Effector memory CD4-positive, alpha-beta T cell (primary cell): ENCODE results near the gene PLEKHM1.

Source experiments
- DNase-seq, 3 donors: peaks; one replicate each; pipeline ENCODE4 v3.0.0-alpha.2; 2020
- H3K27ac ChIP-seq: 2 replicates; pipeline ENCODE4 v1.7.0; 2013; ENCODE audit warnings: mild to moderate bottlenecking, low read length, moderate library complexity; ENCODE audit not compliant: insufficient read depth, poor library complexity, severe bottlenecking
- H3K27me3 ChIP-seq: replicated peaks from 2 replicates; pipeline ENCODE4 v1.7.0; 2013; ENCODE audit warnings: mild to moderate bottlenecking, low read length; ENCODE audit not compliant: insufficient read depth, control insufficient read depth, poor library complexity, severe bottlenecking
- H3K36me3 ChIP-seq: 2 replicates; pipeline ENCODE4 v1.7.0; 2013; ENCODE audit warnings: mild to moderate bottlenecking, low read length, moderate library complexity; ENCODE audit not compliant: control insufficient read depth, insufficient read depth
- H3K4me1 ChIP-seq: 2 replicates; pipeline ENCODE4 v1.7.0; 2013; ENCODE audit warnings: low read length, mild to moderate bottlenecking; ENCODE audit not compliant: control insufficient read depth, insufficient read depth, poor library complexity, severe bottlenecking
- H3K4me3 ChIP-seq: 2 replicates; pipeline ENCODE4 v1.7.0; 2013; ENCODE audit warnings: low read length, low read depth, mild to moderate bottlenecking; ENCODE audit not compliant: insufficient read depth, poor library complexity, severe bottlenecking
- H3K9me3 ChIP-seq: 2 replicates; pipeline ENCODE4 v1.7.0; 2013; ENCODE audit warnings: mild to moderate bottlenecking, low read length, moderate library complexity; ENCODE audit not compliant: control insufficient read depth

The PLEKHM1 gene

GRCh38 chr17:45435481-45435880 is 55.0 kb downstream of the PLEKHM1 start:
- Histone ChIP-seq H3K4me3 (no peak overlapping the region), H3K27me3 (no peaks in the 10 kb centered on the region), H3K27ac (no peak overlapping the region), H3K4me1 (peaks cover 12% of the 10 kb centered on the region), H3K9me3 (no peaks in the 10 kb centered on the region), H3K36me3 (peaks cover 13% of the 10 kb centered on the region)
- DNase-seq = no peak

- H3K27ac ChIP-seq = no peak overlapping the region
- no peak overlapping the region for H3K4me3 ChIP-seq
- DNase-seq = no peak
- H3K36me3 ChIP-seq = peaks cover 6% of the 10 kb centered on the region
- H3K4me1 ChIP-seq = peaks cover 17% of the 10 kb centered on the region
- H3K27me3 ChIP-seq = no peaks in the 10 kb centered on the region
- no peaks in the 10 kb centered on the region for H3K9me3 ChIP-seq
Observed at GRCh38 chr17:45433159-45433535, 57.4 kb downstream of the PLEKHM1 start.

GRCh38 chr17:45432405-45433158 is 57.9 kb downstream of the PLEKHM1 start, which contains the start of gene ARHGAP27:
ARHGAP27 (minus strand) TSS chr17:45432870; CDS start chr17:45430279, 2,591 bp downstream.
- Histone ChIP-seq H3K4me3 (peak within 1 kb of the TSS; percentile 77), H3K27me3 (no peaks in the 10 kb centered on the region), H3K9me3 (no peaks in the 10 kb centered on the region), H3K27ac (no peak within 1 kb of the TSS), H3K36me3 (peaks cover 3% of the 10 kb centered on the region), H3K4me1 (peaks cover 21% of the 10 kb centered on the region)
- no peak for DNase-seq

GRCh38 chr17:45431531-45432404 is 58.8 kb downstream of the PLEKHM1 start:
- H3K4me3 ChIP-seq = peak overlapping the region; percentile 77
- no peak overlapping the region for H3K27ac ChIP-seq
- no peaks in the 10 kb centered on the region for H3K36me3 ChIP-seq
- H3K27me3 ChIP-seq = no peaks in the 10 kb centered on the region
- H3K4me1 ChIP-seq = peaks cover 21% of the 10 kb centered on the region
- peak; percentile 54 to 68 (median 66) for DNase-seq
- H3K9me3 ChIP-seq = no peaks in the 10 kb centered on the region

GRCh38 chr17:45430738-45431530 is 59.6 kb downstream of the PLEKHM1 start:
- peaks cover 21% of the 10 kb centered on the region for H3K4me1 ChIP-seq

GRCh38 chr17:45430006-45430737 is 60.3 kb downstream of the PLEKHM1 start:
- H3K9me3 ChIP-seq = no peaks in the 10 kb centered on the region
- H3K27ac ChIP-seq = no peak overlapping the region
- H3K4me1 ChIP-seq = peaks cover 21% of the 10 kb centered on the region
- peak overlapping the region; percentile 77 for H3K4me3 ChIP-seq
- H3K27me3 ChIP-seq = no peaks in the 10 kb centered on the region
- no peaks in the 10 kb centered on the region for H3K36me3 ChIP-seq
- no peak for DNase-seq

More at GRCh38 chr17:45430738-45431530, 59.6 kb downstream of the PLEKHM1 start:
- H3K9me3 ChIP-seq = no peaks in the 10 kb centered on the region
- H3K36me3 ChIP-seq = no peaks in the 10 kb centered on the region
- no peak for DNase-seq
- no peaks in the 10 kb centered on the region for H3K27me3 ChIP-seq
- no peak overlapping the region for H3K27ac ChIP-seq
- H3K4me3 ChIP-seq = peak overlapping the region; percentile 77

- Histone ChIP-seq H3K4me3 (no peak overlapping the region), H3K9me3 (no peaks in the 10 kb centered on the region), H3K36me3 (no peaks in the 10 kb centered on the region), H3K27me3 (no peaks in the 10 kb centered on the region), H3K4me1 (peaks cover 21% of the 10 kb centered on the region), H3K27ac (no peak overlapping the region)
- no peak for DNase-seq
Observed at GRCh38 chr17:45429339-45430005, 61.0 kb downstream of the PLEKHM1 start.

GRCh38 chr17:45428931-45429338 is 61.6 kb downstream of the PLEKHM1 start:
- no peaks in the 10 kb centered on the region for H3K9me3 ChIP-seq
- H3K36me3 ChIP-seq = no peaks in the 10 kb centered on the region
- H3K4me1 ChIP-seq = peaks cover 21% of the 10 kb centered on the region
- H3K27ac ChIP-seq = no peak overlapping the region
- no peaks in the 10 kb centered on the region for H3K27me3 ChIP-seq
- no peak for DNase-seq
- H3K4me3 ChIP-seq = no peak overlapping the region
